SK-N-SH treated with all-trans-retinoic acid at 6 μM for 48 hours (cell line): ENCODE results near the gene USP15.
A peak's percentile ranks its signal among the peaks of the same experiment; 100 is the strongest.

ENCODE experiments used
- ATAC-seq: fragments of 200-7000 bp; cut with Tn5 transposase; 3 replicates; pipeline ENCODE4 v1.9.1; 2020; ENCODE audit warnings: mild to moderate bottlenecking, moderate library complexity
- ARNTL ChIP-seq: fragments of 450-650 bp; formaldehyde crosslinking; IDR thresholded peaks from 2 replicates; pipeline ENCODE4 v1.5.0; 2020; ENCODE audit warnings: low read depth, mild to moderate bottlenecking, moderate library complexity, borderline replicate concordance
- CREB5 ChIP-seq: fragments of 250-450 bp; sonication (Bioruptor Pico); IDR thresholded peaks from 2 replicates; pipeline ENCODE4 v1.5.1; 2020; ENCODE audit warnings: low read depth, mild to moderate bottlenecking, moderate library complexity
- CSDC2 ChIP-seq: fragments of 250-450 bp; sonication (Bioruptor Pico); IDR thresholded peaks from 2 replicates; pipeline ENCODE4 v1.5.0; 2020; ENCODE audit warnings: mild to moderate bottlenecking, moderate library complexity
- ESRRG ChIP-seq: fragments of 250-450 bp; sonication (Bioruptor Pico); IDR thresholded peaks from 2 replicates; pipeline ENCODE4 v1.6.1; 2021; ENCODE audit warnings: mild to moderate bottlenecking
- GLIS3 ChIP-seq: fragments of 250-450 bp; sonication (Bioruptor Pico); IDR thresholded peaks from 2 replicates; pipeline ENCODE4 v1.5.0; 2020; ENCODE audit warnings: mild to moderate bottlenecking, moderate library complexity
- PPARA ChIP-seq: fragments of 250-450 bp; sonication (Bioruptor Pico); IDR thresholded peaks from 2 replicates; pipeline ENCODE4 v1.5.0; 2020; ENCODE audit warnings: mild to moderate bottlenecking, borderline replicate concordance
- SNAI2 ChIP-seq: fragments of 250-450 bp; sonication (Bioruptor Pico); IDR thresholded peaks from 2 replicates; pipeline ENCODE4 v1.5.0; 2020; ENCODE audit warnings: mild to moderate bottlenecking, moderate library complexity
- TCF4 ChIP-seq: fragments of 250-450 bp; sonication (Bioruptor Pico); IDR thresholded peaks from 2 replicates; pipeline ENCODE4 v1.8.0; 2021; ENCODE audit warnings: mild to moderate bottlenecking, moderate library complexity, borderline replicate concordance
- TSHZ2 ChIP-seq: fragments of 250-450 bp; sonication (Bioruptor Pico); IDR thresholded peaks from 2 replicates; pipeline ENCODE4 v1.5.0; 2020; ENCODE audit warnings: mild to moderate bottlenecking, moderate library complexity
- ZC3H10 ChIP-seq: fragments of 250-450 bp; sonication (Bioruptor Pico); IDR thresholded peaks from 2 replicates; pipeline ENCODE4 v1.5.1; 2021; ENCODE audit warnings: mild to moderate bottlenecking, moderate library complexity
- ZFP3 ChIP-seq: fragments of 250-450 bp; sonication (Bioruptor Pico); IDR thresholded peaks from 2 replicates; pipeline ENCODE4 v1.5.0; 2020; ENCODE audit warnings: mild to moderate bottlenecking, moderate library complexity
- ZFP30 ChIP-seq: fragments of 450-650 bp; formaldehyde crosslinking; IDR thresholded peaks from 2 replicates; pipeline ENCODE4 v1.5.0; 2022; ENCODE audit warnings: mild to moderate bottlenecking, moderate library complexity
- ZNF565 ChIP-seq: fragments of 450-650 bp; formaldehyde crosslinking; conservative IDR thresholded peaks from 2 replicates; pipeline ENCODE4 v1.5.0; 2020; ENCODE audit warnings: low read depth, mild to moderate bottlenecking, moderate library complexity
- ZNF70 ChIP-seq: fragments of 450-650 bp; formaldehyde crosslinking; IDR thresholded peaks from 2 replicates; pipeline ENCODE4 v1.5.0; 2020; ENCODE audit warnings: mild to moderate bottlenecking, moderate library complexity
- TF ChIP-seq, protein P1 (sequence below): fragments of 250-450 bp; sonication (Bioruptor Pico); IDR thresholded peaks from 2 replicates; pipeline ENCODE4 v1.5.1; 2021; ENCODE audit warnings: mild to moderate bottlenecking, moderate library complexity
- TF ChIP-seq, protein P2 (sequence below): fragments of 250-450 bp; sonication (Bioruptor Pico); IDR thresholded peaks from 2 replicates; pipeline ENCODE4 v1.8.0; 2021; ENCODE audit warnings: low read depth, mild to moderate bottlenecking, moderate library complexity, borderline replicate concordance
- TF ChIP-seq, protein P3 (sequence below): fragments of 250-450 bp; sonication (Bioruptor Pico); IDR thresholded peaks from 2 replicates; pipeline ENCODE4 v1.8.0; 2020; ENCODE audit warnings: mild to moderate bottlenecking, moderate library complexity, borderline replicate concordance

USP15 gene

DNA sequence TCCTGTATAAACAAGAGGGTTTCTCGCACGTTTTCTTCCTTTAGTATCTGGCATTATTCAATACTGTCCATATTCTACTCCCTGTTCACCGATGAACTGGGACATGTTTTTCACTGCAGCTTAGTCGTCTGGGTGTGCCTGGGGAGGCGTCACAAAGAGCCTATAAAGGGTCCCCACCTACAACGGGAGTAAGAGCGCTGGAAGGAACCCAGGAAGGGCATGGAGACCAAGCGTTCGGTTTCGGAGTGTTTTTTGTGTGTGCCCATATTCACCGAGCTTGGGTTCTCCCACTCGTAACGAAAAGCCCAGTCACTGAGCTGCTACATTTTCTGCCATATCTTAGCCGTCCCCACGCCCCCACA lies 592 bp upstream of the USP15 start:
- peak; percentile 52 for ATAC-seq

DNA sequence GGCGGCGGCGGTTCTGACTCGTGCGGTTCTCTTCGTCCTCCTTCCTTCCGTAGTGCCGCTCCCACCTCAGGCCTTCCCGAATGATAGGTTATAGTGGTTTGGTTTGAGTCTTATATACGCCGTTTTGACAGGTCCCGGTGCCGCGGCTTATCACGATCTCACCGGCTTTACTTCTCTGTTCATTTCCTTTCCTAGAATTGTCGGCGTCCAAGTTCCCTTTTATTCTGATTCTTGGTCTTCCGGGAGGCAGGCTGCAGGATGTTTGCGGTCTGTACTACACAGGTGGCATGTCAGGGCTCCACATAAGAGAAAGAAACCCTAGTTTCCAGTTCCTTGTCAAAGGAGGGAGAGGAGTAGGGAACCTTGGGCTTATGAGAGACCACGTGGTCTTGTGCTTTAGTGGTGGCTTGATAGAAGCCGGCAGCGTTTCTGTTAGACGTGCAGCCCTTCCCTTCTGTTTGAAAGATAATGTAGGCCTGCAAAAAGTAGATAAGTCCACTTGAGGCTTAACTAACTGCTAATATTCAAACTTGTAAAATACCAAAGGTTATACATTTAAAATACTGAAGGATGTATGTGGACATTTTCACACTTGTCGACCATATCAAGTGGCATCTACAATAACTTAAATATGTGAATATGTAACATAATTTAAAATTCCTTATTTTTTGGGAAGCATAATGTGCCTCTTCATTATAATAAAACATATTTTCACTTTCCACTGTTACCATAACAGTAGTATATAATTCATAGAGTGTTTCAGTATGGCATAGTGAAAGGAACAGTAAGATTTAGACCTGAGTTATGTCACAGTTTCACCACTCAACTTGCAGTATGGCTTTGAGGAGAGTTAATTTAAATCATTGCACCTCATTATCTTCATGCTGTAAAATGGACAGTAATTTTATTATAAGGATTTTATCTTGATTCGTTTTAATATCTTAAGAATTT lies 804 bp downstream of the USP15 start:
- no peak for TF ChIP-seq ZFP30 (CRISPR knock-in tag)
- TF ChIP-seq, protein P1, sequence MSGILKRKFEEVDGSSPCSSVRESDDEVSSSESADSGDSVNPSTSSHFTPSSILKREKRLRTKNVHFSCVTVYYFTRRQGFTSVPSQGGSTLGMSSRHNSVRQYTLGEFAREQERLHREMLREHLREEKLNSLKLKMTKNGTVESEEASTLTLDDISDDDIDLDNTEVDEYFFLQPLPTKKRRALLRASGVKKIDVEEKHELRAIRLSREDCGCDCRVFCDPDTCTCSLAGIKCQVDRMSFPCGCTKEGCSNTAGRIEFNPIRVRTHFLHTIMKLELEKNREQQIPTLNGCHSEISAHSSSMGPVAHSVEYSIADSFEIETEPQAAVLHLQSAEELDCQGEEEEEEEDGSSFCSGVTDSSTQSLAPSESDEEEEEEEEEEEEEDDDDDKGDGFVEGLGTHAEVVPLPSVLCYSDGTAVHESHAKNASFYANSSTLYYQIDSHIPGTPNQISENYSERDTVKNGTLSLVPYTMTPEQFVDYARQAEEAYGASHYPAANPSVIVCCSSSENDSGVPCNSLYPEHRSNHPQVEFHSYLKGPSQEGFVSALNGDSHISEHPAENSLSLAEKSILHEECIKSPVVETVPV (CRISPR knock-in tag) = no peak
- TF ChIP-seq CREB5 (CRISPR knock-in tag) = no peak
- no peak for TF ChIP-seq ESRRG (CRISPR knock-in tag)
- no peak for TF ChIP-seq SNAI2 (CRISPR knock-in tag)
- ATAC-seq = peak; percentile 43

More for the DNA sequence above, 592 bp upstream of the USP15 start:
- TF ChIP-seq ZNF70 (CRISPR knock-in tag) (no peak), ZNF565 (CRISPR knock-in tag) (no peak), TSHZ2 (no peak), CREB5 (CRISPR knock-in tag) (no peak), ZC3H10 (CRISPR knock-in tag) (no peak), ZFP3 (CRISPR knock-in tag) (no peak), CSDC2 (CRISPR knock-in tag) (no peak), GLIS3 (CRISPR knock-in tag) (no peak), ARNTL (CRISPR knock-in tag) (no peak)
- TF ChIP-seq, protein P1 (CRISPR knock-in tag) = no peak

DNA sequence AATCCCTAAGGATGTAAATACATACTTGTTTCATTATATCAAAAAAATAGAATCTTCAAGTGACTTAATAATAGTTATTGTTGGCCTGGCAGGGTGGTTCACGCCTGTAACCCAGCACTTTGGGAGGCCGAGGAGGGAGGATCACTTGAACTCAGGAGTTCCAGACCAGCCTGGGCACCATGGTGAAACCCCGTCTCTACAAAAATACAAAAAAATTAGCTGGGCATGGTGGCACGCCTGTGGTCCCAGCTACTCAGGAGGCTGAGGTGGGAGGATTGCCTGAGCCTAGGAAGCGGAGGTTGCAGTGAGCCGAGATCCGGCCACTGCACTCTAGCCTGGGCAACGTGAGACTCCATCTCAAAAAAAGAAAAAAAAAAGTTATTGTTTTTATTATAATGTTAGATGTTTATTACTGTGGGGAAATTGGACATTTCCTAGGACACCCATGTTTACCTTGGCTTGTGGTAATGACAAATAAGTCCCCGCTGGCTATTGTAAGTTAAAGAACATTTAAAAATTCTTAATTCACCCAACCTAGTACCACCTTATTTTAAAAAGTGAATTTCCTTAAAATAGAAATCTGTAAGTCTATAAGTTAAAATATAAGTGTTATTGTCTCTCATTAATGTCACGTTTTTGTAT lies 1.8 kb downstream of the USP15 start:
- no peak for ATAC-seq
- TF ChIP-seq ARNTL (CRISPR knock-in tag) (no peak), ZFP3 (CRISPR knock-in tag) (no peak), TCF4 (no peak), ESRRG (CRISPR knock-in tag) (no peak)
- TF ChIP-seq, all 23 proteins: peak for 0

DNA sequence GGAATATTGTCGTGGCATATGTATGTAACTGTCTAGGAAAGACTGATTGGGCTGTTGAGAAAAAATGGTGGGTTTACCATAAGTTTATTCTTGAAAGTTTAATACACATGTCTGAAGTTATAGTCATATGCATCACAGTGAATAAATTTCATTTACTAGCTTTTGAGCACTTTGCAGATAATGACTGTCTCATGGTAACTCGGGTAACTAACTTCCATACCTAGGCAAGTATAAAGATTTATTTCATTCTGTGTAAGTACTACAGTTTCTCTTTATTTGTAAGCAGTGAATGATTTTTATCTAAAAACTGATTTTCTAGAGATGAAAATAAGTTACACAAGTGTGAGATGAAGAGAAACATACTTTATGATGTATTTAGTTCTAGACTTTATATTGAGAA lies 3.0 kb downstream of the USP15 start:
- ATAC-seq = no peak
- TF ChIP-seq, protein P2, sequence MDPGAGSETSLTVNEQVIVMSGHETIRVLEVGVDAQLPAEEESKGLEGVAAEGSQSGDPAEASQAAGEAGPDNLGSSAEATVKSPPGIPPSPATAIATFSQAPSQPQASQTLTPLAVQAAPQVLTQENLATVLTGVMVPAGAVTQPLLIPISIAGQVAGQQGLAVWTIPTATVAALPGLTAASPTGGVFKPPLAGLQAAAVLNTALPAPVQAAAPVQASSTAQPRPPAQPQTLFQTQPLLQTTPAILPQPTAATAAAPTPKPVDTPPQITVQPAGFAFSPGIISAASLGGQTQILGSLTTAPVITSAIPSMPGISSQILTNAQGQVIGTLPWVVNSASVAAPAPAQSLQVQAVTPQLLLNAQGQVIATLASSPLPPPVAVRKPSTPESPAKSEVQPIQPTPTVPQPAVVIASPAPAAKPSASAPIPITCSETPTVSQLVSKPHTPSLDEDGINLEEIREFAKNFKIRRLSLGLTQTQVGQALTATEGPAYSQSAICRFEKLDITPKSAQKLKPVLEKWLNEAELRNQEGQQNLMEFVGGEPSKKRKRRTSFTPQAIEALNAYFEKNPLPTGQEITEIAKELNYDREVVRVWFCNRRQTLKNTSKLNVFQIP (CRISPR knock-in tag) = no peak
- TF ChIP-seq, protein P1 (CRISPR knock-in tag) = no peak
- no peak for TF ChIP-seq ZFP3 (CRISPR knock-in tag)
- TF ChIP-seq PPARA (CRISPR knock-in tag) = no peak
- TF ChIP-seq CSDC2 (CRISPR knock-in tag) = no peak
- no peak for TF ChIP-seq ZFP30 (CRISPR knock-in tag)
- no peak for TF ChIP-seq CREB5 (CRISPR knock-in tag)
- TF ChIP-seq, protein P3, sequence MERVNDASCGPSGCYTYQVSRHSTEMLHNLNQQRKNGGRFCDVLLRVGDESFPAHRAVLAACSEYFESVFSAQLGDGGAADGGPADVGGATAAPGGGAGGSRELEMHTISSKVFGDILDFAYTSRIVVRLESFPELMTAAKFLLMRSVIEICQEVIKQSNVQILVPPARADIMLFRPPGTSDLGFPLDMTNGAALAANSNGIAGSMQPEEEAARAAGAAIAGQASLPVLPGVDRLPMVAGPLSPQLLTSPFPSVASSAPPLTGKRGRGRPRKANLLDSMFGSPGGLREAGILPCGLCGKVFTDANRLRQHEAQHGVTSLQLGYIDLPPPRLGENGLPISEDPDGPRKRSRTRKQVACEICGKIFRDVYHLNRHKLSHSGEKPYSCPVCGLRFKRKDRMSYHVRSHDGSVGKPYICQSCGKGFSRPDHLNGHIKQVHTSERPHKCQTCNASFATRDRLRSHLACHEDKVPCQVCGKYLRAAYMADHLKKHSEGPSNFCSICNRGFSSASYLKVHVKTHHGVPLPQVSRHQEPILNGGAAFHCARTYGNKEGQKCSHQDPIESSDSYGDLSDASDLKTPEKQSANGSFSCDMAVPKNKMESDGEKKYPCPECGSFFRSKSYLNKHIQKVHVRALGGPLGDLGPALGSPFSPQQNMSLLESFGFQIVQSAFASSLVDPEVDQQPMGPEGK (CRISPR knock-in tag) = no peak
- no peak for TF ChIP-seq SNAI2 (CRISPR knock-in tag)
